ENCODE measurements around the gene GALNT18.

Gene GALNT18

DNA sequence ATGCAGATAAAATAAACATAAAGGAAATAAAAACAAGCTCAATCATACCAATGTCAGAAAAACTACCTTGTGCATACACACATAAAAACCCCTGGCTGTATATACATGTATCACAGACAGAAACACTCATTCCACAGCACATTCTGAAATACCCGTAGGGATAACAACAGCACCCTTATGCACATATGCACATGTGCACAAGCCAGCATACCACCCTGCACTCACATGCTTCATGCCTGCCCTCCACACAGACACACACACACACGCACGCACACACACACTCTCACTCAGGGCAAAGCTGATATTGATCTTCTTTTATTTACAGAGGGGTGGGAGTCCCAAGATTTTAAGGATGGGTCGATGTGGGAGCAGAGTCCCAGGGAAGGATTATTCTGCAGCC lies 360.9 kb downstream of the GALNT18 start:
- DNase-seq = no peak

- DNase-seq = no peak
Measured at GRCh38 chr11:11253995-11254394, 367.8 kb downstream of the GALNT18 start.

GRCh38 chr11:11253497-11253896 lies 368.3 kb downstream of the GALNT18 start:
- DNase-seq = no peak

DNA sequence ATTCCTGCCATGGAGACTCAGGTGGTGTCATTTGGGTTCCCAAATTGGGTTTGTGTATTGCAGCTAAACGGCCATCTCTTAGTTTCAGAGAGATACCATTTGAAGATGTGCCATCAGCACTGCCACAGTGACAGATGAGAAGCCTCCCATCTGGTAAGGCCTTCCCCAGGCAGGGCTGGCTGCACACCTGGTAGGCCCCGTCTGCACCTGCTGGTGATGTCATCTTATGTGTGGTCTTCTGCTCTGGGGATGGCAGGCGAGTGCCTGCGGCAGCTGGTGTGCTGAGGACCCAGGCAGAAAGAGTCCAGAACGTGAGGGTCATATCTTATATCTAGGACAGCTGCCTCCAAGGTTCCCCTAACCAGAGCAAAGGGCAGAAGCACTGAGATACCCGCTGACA lies 369.4 kb downstream of the GALNT18 start:
- no peak for DNase-seq

DNA sequence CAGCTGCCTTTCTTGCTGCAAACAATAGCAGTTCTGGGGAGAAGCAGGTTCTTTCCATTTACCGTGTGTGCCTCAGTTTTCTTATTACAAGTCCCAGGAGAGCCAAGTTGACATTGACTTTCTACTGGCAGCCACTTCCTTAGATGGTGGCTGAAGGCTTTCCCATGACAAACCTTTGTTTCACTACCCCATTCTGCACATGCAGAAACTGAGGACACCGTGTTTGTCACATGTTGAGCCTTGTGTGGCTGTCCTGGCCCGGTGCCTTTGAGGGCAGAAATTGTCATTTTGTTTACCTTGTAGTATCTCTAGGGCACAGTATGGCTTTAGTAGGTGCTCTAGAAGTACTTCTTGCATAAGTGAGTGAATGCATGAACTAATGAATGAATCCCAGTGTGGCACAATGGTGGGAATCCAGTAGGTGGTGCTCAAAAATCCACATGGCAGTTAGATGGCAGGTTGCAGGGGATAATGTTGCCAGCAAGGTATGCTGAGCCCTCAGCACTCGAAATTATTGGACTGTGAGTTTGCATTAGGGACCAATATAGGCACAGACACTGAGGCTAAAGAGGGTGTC lies 370.3 kb downstream of the GALNT18 start:
- DNase-seq = peak; percentile 48

GRCh38 chr11:11250470-11250869 lies 371.3 kb downstream of the GALNT18 start:
- DNase-seq = peak; percentile 52

DNA sequence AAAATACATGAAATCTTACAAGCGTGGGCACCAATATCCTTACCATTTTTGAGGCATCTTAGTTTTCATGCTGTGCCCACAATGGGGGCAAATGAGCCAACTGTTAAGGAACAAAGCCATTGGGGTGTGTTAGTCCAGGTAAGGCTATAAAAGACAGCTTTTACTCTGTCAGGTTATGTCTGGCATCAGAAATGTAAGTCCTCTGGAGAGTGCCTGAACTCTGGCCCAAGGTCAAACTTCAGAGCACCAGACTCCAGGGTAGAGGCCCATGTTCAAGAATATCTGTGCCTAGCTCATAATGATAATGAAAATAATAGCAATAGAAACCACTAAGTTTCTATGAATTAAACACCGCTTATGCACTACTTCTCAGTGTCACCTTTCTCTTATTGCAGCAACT lies 374.2 kb downstream of the GALNT18 start:
- DNase-seq = no peak

GRCh38 chr11:11247086-11247485 lies 374.7 kb downstream of the GALNT18 start:
- no peak for DNase-seq

GRCh38 chr11:11246166-11246565 lies 375.6 kb downstream of the GALNT18 start:
- DNase-seq = no peak

DNA sequence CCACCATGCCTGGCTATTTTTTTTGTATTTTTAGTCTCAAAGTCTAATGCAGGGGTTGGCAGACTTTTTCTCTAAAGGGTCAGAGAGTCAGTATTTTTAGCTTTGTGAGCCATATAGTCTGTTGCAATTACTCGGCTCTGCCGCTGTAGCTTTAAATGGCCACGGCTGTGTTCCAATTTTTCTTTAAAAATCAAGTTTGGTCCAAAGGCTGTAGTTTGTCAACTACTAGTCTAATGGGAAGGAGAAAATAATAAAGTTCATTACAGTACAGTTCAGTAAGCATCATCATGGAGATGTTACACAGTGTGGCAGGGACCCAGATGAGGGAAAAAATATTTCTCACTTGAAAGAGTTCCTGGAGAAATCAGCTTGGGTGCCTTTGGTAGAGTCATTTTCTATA lies 376.4 kb downstream of the GALNT18 start:
- DNase-seq = no peak

DNA sequence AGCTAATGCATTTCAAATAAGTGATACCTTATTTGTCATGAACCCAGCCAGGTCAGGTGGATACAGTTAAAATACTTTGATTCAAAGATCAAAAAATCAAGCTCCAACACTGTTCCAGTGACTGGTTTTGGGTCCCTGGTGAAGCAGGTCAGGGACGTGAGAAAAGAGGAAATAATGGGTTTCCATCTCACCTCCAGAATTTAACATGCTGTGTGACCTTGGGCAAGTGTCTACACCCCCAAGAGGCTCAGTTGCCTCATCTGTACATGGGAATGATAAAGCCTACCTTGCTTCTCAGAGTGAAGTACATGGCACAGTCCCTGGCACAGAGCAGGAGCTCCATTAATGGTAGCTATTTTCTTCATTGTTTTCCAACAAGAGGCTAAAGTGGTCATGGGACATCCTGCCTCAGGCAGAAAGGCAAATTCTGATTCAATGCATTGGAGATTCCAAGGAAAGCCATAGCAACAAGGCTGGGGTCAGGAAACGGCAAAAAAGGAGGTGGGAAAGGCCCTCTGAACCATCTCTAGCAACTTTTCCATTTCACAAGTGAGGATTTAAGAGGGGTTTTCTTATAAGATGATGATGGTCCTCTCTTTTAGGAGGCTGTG lies 377.2 kb downstream of the GALNT18 start:
- no peak for DNase-seq

GRCh38 chr11:11243590-11244469 lies 378.0 kb downstream of the GALNT18 start:
- DNase-seq = peak; percentile 24

- DNase-seq = no peak
Measured at GRCh38 chr11:11243209-11243589, 378.6 kb downstream of the GALNT18 start.

GRCh38 chr11:11241284-11241683 lies 380.5 kb downstream of the GALNT18 start:
- no peak for DNase-seq

GRCh38 chr11:11239959-11240358 lies 381.8 kb downstream of the GALNT18 start:
- no peak for DNase-seq

DNA sequence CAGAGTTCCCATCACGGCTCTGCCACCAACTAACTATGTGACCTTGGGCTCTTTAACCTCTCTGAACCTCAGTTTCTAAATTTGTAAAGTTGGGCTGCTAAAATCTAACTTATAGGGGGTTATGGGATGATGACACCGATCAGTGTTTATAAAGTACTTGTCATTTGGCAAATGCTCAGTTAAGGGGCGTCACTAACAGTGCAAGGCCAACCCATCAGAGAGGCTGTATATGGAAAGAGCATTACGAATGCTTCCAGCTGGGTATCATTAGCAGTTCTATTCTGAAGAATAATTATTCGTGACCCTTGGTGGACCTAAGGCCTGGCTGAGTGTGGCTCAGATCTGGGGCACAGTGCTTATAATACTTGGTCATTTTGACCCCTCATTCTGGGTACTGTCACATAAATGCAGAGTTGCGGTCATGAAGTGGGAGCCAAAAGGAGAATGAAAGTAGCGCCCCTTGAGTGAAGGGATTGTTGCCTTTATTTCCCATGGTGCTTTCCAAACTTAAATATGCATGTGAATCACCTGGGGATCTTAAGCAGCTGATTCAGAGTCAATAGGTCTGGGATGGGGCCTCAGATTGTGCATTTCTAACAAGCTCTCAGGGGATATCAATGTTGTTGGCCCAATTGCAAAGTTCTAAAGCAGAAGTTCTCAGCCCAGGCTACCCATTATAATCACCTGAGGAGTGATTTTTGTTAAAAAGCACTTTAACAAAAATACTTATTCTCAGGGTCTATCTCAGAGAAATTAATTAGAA lies 384.6 kb downstream of the GALNT18 start:
- DNase-seq = no peak

DNA sequence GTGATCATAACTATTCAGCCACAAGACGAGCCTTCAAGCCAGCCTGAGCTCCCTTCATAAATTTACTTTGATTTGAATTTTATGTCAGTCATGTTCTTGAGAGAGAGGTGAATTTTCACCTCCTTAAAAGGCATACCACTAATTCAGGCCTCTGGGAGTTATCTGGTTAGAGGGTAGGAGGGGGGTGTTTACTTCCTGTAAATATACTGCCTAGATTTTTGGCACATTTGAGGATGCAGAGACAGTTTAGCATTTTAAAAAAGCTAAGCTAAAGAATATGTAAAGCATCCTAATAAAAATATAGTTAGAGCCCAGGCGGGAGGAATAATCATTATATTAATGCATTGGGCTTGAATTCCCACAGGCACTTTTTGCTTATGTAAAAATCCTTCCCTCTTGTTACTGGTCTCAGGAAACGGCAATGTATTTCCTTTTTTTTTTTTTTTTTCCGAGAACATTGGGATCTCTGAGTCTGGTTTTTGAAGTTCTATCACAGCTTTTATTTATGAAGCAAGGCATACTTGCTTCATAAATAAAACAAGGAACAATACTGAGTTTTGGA lies 385.2 kb downstream of the GALNT18 start:
- DNase-seq = no peak

GRCh38 chr11:11231763-11232162 lies 390.0 kb downstream of the GALNT18 start:
- no peak for DNase-seq

DNA sequence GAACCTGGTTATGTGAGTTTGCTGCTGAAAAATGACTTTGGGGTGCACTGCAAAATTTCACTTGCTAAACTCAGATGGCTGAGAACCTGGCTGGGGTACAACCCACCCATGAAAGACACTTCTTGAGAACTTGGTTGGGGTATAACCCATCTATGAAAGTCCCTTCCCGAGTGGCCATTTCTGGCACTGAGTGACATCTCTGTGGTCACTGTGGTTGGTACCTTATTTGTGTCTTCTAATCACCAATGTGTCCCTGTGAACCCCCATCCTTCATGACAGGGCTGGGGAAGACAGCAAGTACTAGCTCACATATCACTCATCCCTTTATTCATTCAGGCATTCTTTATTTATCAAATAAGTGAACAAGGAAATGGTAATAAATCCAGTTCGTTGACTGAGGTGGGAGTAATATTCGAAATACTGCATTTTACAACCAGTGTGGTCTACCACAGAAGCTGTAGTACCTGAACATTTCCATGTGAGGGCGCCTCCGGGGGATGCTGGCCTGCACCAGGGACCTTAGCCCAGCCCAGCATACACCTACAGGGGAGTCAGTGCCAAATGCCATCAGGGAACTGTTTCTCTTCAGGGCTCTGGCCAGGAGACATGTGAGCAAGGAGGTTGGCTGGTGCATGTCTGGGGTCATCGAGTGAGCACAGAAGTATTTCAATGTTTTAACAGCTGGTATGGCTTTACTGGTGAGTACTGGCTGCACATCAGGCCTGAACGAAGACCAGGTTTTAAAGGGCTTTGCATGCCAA lies 390.8 kb downstream of the GALNT18 start:
- DNase-seq = no peak

DNA sequence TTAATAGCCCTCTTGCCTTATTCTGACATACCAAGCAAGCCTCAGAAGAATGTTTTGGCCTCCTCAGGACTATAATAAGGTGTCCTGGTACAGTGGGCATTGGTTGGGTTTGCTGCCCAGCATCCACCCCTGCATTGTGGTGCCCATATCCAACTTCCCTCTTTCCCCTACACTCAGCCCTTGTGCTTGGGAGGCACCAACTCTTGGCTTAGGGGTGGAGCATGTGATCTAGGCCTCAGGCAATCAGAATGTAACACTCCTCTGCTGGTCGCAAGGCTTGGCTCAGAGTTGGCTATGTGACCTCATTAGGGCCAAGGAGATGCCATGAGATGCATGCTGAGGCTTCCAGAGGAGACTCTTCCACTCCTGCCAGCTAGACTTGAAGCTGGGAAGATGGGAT lies 391.7 kb downstream of the GALNT18 start:
- DNase-seq = peak; percentile 3

DNA sequence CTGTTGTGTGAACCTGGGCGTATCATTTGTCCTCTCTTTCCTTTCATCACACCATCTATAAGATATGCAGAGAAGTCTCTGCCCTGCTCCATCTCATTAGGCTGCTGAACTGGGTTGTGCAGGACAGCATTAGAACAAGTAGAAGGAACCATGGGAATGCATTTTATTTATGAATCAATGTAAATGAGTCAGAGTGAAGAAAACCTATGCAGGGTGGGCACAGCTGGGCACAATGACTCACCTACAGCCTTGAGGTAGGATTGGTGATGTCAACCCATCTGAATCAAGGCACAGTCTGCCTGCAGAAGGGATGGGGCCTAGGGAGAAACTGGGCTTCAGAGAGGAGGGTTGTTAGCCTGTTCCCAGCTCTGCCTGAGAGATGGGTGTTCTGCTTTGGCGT lies 392.2 kb downstream of the GALNT18 start:
- no peak for DNase-seq

All from MV-4-11 (cell line).